A549 treated with Hydrocortisone at 1 μM for 4 hours (cell line): ENCODE results near the gene CDC73. TPM values are rescaled to one million over a fixed set of nuclear protein-coding genes. Genes with fewer than 3 reads are reported as not detected.

Source experiments
- total RNA-seq: library from RNA; stranded (reverse); fragments of 200-300 nt; extraction: Qiagen RNA extraction; gene quantifications from 5 replicates; pipeline ENCODE4 v1.2.3, GENCODE V29; 2022

The CDC73 gene
- total RNA-seq, result 27.7 to 36.5 TPM (median 32.7 TPM) in 5 replicates

DNA sequence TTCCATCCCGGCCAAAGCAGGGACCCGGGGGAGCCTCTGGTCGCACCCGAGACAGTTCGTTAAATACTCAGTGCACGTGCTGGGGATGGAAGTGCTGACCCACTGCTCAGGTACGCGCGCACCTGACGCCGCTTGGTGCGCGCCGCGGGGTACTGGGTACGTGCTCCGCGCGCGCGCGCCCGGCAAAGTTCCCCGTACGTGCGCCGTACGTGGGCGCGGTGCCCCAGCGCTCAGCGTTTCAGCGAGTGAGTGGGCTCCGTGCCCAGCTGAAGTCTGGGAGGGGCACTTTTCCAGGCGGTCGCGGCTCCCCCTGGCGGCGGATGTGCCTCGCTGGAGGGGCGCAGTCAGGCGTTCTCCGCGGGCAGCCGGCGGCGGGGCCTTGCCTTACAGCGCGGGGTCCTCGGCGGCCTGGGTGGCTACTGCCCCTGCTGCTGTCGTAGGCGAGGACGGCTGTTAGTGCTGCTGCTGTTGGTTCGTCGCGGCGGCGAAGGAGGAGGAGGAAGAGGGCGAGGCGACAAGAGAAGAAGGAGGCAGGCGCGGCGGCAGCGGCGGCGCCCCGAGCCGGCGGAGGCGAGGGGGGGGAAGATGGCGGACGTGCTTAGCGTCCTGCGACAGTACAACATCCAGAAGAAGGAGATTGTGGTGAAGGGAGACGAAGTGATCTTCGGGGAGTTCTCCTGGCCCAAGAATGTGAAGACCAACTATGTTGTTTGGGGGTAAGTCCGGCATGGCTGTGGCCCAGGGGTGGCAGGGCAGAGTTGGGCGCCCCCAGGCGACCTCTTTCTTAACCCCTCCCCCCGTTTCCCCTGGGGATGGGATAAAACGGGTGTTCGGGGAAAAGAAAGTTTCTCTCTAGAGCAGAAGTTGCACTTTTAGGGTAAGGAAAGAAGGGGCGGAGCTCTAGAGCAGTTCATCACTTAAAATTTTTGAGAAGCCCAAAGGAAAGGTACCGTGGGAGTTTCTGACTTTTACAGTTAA, at the start of gene CDC73:
CDC73 (plus strand) TSS at position 416 of the 978 bp plus-strand sequence; CDS start at position 586, 170 bp downstream.

DNA sequence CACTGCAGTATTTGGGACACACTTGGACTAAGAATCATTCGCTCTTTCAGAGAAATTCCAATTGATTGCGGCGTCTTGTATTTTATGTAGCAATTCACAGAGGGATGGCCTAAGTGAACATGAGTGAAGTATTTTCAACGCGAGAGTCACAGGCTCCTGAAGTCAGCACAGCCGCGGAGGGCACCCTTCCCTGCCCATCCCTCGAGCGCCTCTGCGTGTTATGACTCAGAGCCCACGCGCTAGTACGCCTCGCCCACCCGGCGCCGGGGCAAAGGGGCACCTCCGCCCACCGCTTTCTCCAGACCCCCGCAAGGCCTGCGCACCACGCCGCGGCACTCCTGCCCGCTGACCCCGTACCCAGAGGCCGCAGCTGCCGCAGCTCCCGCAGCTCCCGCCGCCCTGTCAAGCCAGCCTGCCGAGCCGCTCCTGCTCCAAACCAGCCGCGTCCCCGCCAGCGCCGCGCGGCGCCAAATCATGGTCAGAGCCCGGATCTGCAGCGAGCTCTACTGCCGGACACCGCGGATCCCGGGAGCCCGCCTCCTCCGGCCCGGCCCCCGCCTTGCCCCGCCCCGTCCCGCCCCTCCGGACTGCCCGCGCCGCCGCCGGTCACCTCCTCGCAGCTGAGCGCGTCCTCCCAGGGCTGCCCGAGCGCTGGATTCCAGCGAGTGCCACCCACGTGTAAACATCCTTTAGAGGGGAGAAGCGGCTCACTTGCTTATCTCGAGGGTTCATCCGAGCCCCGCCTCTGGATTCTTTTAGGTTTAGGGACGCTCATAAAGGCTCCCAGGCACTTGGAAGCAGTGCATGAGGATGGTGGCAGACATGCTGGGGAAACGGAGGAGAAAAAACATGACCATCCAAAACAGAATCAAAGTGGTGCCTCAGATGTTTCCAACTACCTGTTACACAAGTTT, 16.7 kb upstream of the CDC73 start, which contains the start of gene GLRX2:
GLRX2 (minus strand) TSS at position 508 of the 914 bp plus-strand sequence; CDS start at position 476, 32 bp downstream.

DNA sequence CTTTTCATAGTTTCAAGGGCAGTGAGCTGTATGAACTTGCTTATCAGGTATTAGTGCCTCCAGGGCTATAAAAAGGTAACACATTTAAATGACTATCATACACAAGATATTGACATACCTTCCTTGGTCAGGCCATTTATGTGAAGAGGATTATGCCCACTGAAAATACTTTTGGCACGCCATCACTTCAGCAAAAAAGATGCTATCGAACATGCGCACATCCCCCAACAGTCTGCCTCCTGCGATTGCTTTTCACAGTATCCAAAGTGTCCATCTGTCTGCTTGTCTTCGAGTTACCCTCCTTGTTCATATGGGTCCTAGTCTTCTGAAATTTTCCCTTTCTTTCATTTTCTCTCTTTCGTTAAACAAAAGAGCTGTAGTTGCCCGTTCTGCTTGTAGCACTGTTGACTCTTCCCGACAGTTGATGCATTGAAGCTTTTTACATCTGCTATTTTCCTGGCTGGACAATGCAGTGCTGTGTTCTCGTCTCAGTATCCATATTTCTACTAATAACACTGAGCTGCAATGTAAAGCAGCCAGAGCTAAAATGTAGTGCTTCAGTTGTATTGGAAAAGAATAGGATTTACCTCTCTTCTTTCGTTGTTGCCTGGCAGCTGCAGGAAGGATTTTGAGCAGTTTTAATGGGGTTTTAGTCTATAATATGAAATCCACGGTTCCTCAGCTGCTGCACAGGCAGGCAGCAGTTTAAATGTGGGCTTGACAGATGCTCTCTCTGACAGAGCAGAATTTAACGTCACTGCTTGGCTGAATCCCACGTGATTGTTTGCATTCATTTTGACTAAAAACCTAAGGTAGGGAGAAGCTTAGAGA, 64.3 kb downstream of the CDC73 start, which contains the start of gene B3GALT2:
B3GALT2 (minus strand) TSS at position 713 of the 831 bp plus-strand sequence. CDS start 5,051 bp downstream, outside the sequence.

Other genes starting within 250 kb of the CDC73 start
- 41.7 to 51.9 TPM (median 43.9 TPM) in 5 replicates for gene UCHL5, start 62.7 kb upstream of the CDC73 start, total RNA-seq
- gene RO60, start 62.4 kb upstream of the CDC73 start, total RNA-seq, result 22.4 to 35.4 TPM (median 28.0 TPM) in 5 replicates
- 34.0 to 49.7 TPM (median 44.3 TPM) in 5 replicates for gene GLRX2, start 16.6 kb upstream of the CDC73 start, total RNA-seq
- gene B3GALT2, start 64.6 kb downstream of the CDC73 start, total RNA-seq, result not detected in 5 replicates